ENCODE results near the gene BHLHE41.

The BHLHE41 gene

GRCh38 chr12:26116829-26117715 is 7.8 kb downstream of the BHLHE41 start:
- no peak for DNase-seq (ENCODE audit: insufficient read length, low spot score)
- FAIRE-seq = peak; percentile 68

- no peak for DNase-seq (ENCODE audit: insufficient read length, low spot score)
- no peak for FAIRE-seq
These were observed 10.0 kb downstream of the BHLHE41 start for GRCh38 chr12:26114720-26115401.

GRCh38 chr12:26113853-26114719 is 10.8 kb downstream of the BHLHE41 start:
- FAIRE-seq = peak; percentile 93
- DNase-seq (ENCODE audit: insufficient read length, low spot score) = no peak

GRCh38 chr12:26113181-26113654 is 11.6 kb downstream of the BHLHE41 start:
- DNase-seq (ENCODE audit: insufficient read length, low spot score) = no peak
- FAIRE-seq = no peak

GRCh38 chr12:26112703-26113147 is 12.1 kb downstream of the BHLHE41 start:
- DNase-seq (ENCODE audit: insufficient read length, low spot score) (no peak), FAIRE-seq (no peak)

GRCh38 chr12:26112232-26112631 is 12.6 kb downstream of the BHLHE41 start:
- FAIRE-seq = no peak
- no peak for DNase-seq (ENCODE audit: insufficient read length, low spot score)

GRCh38 chr12:26109343-26109881 is 15.4 kb downstream of the BHLHE41 start:
- FAIRE-seq (no peak), DNase-seq (ENCODE audit: insufficient read length, low spot score) (no peak)

- no peak for FAIRE-seq
- DNase-seq (ENCODE audit: insufficient read length, low spot score) = no peak
These were observed 15.9 kb downstream of the BHLHE41 start for GRCh38 chr12:26108915-26109314.

GRCh38 chr12:26106347-26106746 is 18.5 kb downstream of the BHLHE41 start:
- no peak for DNase-seq (ENCODE audit: insufficient read length, low spot score)
- FAIRE-seq = no peak

- DNase-seq (ENCODE audit: insufficient read length, low spot score) = no peak
- no peak for FAIRE-seq
These were observed 21.9 kb downstream of the BHLHE41 start for GRCh38 chr12:26102953-26103352.

GRCh38 chr12:26101763-26102162 is 23.1 kb downstream of the BHLHE41 start:
- DNase-seq (ENCODE audit: insufficient read length, low spot score) (no peak), FAIRE-seq (no peak)

GRCh38 chr12:26101350-26101734 is 23.5 kb downstream of the BHLHE41 start:
- no peak for DNase-seq (ENCODE audit: insufficient read length, low spot score)
- FAIRE-seq = no peak

GRCh38 chr12:26100666-26101349 is 24.0 kb downstream of the BHLHE41 start:
- no peak for FAIRE-seq
- no peak for DNase-seq (ENCODE audit: insufficient read length, low spot score)

GRCh38 chr12:26097046-26097878 is 27.6 kb downstream of the BHLHE41 start:
- FAIRE-seq = peak; percentile 72

GRCh38 chr12:26096036-26096435 is 28.8 kb downstream of the BHLHE41 start:
- no peak for DNase-seq (ENCODE audit: insufficient read length, low spot score)
- no peak for FAIRE-seq

More at GRCh38 chr12:26097046-26097878, 27.6 kb downstream of the BHLHE41 start:
- DNase-seq (ENCODE audit: insufficient read length, low spot score) = no peak

- FAIRE-seq = no peak
- no peak for DNase-seq (ENCODE audit: insufficient read length, low spot score)
These were observed 29.7 kb downstream of the BHLHE41 start for GRCh38 chr12:26095186-26095585.

- no peak for FAIRE-seq
These were observed 32.3 kb downstream of the BHLHE41 start for GRCh38 chr12:26092346-26093105.

GRCh38 chr12:26091822-26092221 is 33.0 kb downstream of the BHLHE41 start:
- DNase-seq (ENCODE audit: insufficient read length, low spot score) (no peak), FAIRE-seq (no peak)

More at GRCh38 chr12:26092346-26093105, 32.3 kb downstream of the BHLHE41 start:
- DNase-seq (ENCODE audit: insufficient read length, low spot score) = no peak
